ENCODE data around the gene GDNF. TPM values are rescaled to one million over a fixed set of nuclear protein-coding genes. Genes with fewer than 3 reads are reported as not detected.

Gene GDNF, protein sequence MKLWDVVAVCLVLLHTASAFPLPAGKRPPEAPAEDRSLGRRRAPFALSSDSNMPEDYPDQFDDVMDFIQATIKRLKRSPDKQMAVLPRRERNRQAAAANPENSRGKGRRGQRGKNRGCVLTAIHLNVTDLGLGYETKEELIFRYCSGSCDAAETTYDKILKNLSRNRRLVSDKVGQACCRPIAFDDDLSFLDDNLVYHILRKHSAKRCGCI
- total RNA-seq (0.51 and 0.83 TPM in 2 replicates), polyA plus RNA-seq (0.32 and 2.2 TPM in 2 replicates), polyA minus RNA-seq (ENCODE audit: low replicate concordance) (0.39 and 1.1 TPM in 2 replicates)
- polyA plus RNA-seq (2012) = 0.47 and 2.3 TPM in 2 replicates

DNA sequence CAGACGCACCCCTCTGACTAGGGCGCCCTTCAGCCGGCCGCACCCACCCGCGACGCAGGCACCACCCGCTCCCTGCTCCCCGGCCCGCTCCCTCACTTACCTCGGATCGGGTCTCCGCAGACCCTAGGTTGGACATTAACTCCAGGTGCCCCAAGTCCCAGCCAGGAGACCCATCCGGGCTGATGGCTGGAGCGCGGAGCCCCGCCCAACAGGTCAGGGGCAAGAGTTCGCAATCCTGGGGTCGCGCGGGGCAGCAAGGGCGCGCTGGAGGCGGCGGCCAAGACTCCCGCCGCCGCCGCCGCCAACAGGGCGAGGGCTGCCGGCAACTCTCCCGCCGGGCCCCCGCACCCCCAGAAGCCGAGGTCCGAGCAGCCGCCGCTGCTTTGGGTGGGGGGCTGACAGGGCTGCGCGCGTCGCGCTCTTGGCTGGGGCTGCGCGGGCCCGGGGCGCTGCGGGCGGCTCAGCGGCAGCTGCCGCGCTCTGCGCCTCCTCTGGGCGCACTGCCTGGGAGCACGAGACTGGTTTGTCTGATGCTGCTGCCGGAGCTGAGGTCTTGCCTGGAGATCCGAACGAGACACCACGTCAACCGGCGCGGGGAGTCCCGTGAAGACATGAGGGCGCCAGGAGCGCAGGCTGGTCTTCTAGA lies at the start of gene GDNF:
GDNF (minus strand) TSS at position 635 of the 646 bp plus-strand sequence. CDS start 5,245 bp downstream, outside the sequence.
- H3K79me2 ChIP-seq (ENCODE audit: control insufficient read depth, insufficient read depth, low read length) = peaks cover 16% of the 10 kb centered on the region
- H3K9me3 ChIP-seq (ENCODE audit: control insufficient read depth, insufficient read depth, low read depth, low read length) = no peaks in the 10 kb centered on the region
- H2AFZ ChIP-seq (ENCODE audit: low read length) = peak within 1 kb of the TSS; percentile 50
- DNase-seq (ENCODE audit: low read depth in 2 of 2) = peak; percentile 61 to 71
- no peaks in the 10 kb centered on the region for H3K36me3 ChIP-seq (ENCODE audit: control insufficient read depth, insufficient read depth, low read length)
- H3K4me2 ChIP-seq (ENCODE audit: extremely low read depth, insufficient read depth, low read length) = peak within 1 kb of the TSS; percentile 92
- peak within 1 kb of the TSS; percentile 65 for H3K27ac ChIP-seq (ENCODE audit: insufficient read depth, low read length)
- H3K27me3 ChIP-seq (ENCODE audit: control insufficient read depth, insufficient read depth, low read length) = no peaks in the 10 kb centered on the region
- no peaks in the 10 kb centered on the region for H4K20me1 ChIP-seq (ENCODE audit: control insufficient read depth, extremely low read depth, insufficient read depth, low read length)
- peak within 1 kb of the TSS; percentile 49 for H3K9ac ChIP-seq (ENCODE audit: insufficient read depth, low read length)
- peak within 1 kb of the TSS; percentile 39 to 70 (median 42) for H3K4me3 ChIP-seq (replicated peaks in 1 of 4; ENCODE audit: control extremely low read depth in 1 of 4, insufficient read depth in 1 of 4, low read depth in 3 of 4, low read length in 4 of 4)
- peaks cover 3% of the 10 kb centered on the region for H3K4me1 ChIP-seq (ENCODE audit: control insufficient read depth, extremely low read depth, insufficient read depth, low read length)
- TF ChIP-seq, protein P1, sequence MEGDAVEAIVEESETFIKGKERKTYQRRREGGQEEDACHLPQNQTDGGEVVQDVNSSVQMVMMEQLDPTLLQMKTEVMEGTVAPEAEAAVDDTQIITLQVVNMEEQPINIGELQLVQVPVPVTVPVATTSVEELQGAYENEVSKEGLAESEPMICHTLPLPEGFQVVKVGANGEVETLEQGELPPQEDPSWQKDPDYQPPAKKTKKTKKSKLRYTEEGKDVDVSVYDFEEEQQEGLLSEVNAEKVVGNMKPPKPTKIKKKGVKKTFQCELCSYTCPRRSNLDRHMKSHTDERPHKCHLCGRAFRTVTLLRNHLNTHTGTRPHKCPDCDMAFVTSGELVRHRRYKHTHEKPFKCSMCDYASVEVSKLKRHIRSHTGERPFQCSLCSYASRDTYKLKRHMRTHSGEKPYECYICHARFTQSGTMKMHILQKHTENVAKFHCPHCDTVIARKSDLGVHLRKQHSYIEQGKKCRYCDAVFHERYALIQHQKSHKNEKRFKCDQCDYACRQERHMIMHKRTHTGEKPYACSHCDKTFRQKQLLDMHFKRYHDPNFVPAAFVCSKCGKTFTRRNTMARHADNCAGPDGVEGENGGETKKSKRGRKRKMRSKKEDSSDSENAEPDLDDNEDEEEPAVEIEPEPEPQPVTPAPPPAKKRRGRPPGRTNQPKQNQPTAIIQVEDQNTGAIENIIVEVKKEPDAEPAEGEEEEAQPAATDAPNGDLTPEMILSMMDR (conservative IDR thresholded peaks at IDR 0.05 in 1 of 2, IDR thresholded peaks at IDR 0.05 in 1 of 2; ENCODE audit: low read depth in 1 of 2, low read length in 2 of 2) = no peak

DNA sequence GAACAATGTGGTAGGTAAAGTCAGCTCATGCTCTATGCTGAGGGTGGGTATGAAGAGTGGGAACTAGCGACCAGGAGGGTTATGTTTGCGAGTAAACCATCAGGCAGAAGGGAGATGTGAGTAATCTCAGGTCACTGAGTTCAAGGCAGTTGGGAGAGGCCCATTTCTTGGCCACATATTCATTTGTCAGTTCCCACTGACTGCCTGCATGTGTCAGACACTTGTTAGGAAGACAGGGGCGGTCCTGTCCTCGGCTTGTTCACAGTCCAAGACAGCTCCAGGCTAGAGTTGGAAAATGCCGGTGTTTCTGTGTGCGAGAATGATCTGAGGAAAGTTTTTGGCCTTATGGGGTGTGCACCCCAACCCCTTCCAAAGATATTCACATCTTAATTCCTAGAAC lies 48.6 kb upstream of the GDNF start:
- Histone ChIP-seq H4K20me1 (ENCODE audit: control insufficient read depth, extremely low read depth, insufficient read depth, low read length) (no peaks in the 10 kb centered on the region), H3K27me3 (ENCODE audit: control insufficient read depth, insufficient read depth, low read length) (no peaks in the 10 kb centered on the region), H3K9ac (ENCODE audit: insufficient read depth, low read length) (no peak overlapping the region), H2AFZ (ENCODE audit: low read length) (no peak overlapping the region), H3K27ac (ENCODE audit: insufficient read depth, low read length) (no peak overlapping the region), H3K9me3 (ENCODE audit: control insufficient read depth, insufficient read depth, low read depth, low read length) (no peaks in the 10 kb centered on the region), H3K4me3 (replicated peaks in 1 of 4; ENCODE audit: control extremely low read depth in 1 of 4, insufficient read depth in 1 of 4, low read depth in 3 of 4, low read length in 4 of 4) (no peak overlapping the region), H3K4me2 (ENCODE audit: extremely low read depth, insufficient read depth, low read length) (no peak overlapping the region), H3K4me1 (ENCODE audit: control insufficient read depth, extremely low read depth, insufficient read depth, low read length) (peaks cover 3% of the 10 kb centered on the region), H3K79me2 (ENCODE audit: control insufficient read depth, insufficient read depth, low read length) (no peaks in the 10 kb centered on the region), H3K36me3 (ENCODE audit: control insufficient read depth, insufficient read depth, low read length) (no peaks in the 10 kb centered on the region)
- DNase-seq (ENCODE audit: low read depth in 2 of 2) = peak in 1 of 2 donors; percentile 70
- TF ChIP-seq, protein P1 (conservative IDR thresholded peaks at IDR 0.05 in 1 of 2, IDR thresholded peaks at IDR 0.05 in 1 of 2; ENCODE audit: low read depth in 1 of 2, low read length in 2 of 2) = no peak
- no peak for TF ChIP-seq EZH2 (IDR thresholded peaks at IDR 0.05; ENCODE audit: low read length, missing control alignments)

- DNase-seq (ENCODE audit: low read depth in 2 of 2) = peak in 1 of 2 donors; percentile 26
Measured at GRCh38 chr5:37886242-37886905, 46.5 kb upstream of the GDNF start.

More at GRCh38 chr5:37886242-37886905, 46.5 kb upstream of the GDNF start:
- H3K27ac ChIP-seq (ENCODE audit: insufficient read depth, low read length) = no peak overlapping the region
- H2AFZ ChIP-seq (ENCODE audit: low read length) = no peak overlapping the region
- no peak overlapping the region for H3K9ac ChIP-seq (ENCODE audit: insufficient read depth, low read length)
- no peaks in the 10 kb centered on the region for H3K27me3 ChIP-seq (ENCODE audit: control insufficient read depth, insufficient read depth, low read length)
- H3K79me2 ChIP-seq (ENCODE audit: control insufficient read depth, insufficient read depth, low read length) = no peaks in the 10 kb centered on the region
- no peaks in the 10 kb centered on the region for H4K20me1 ChIP-seq (ENCODE audit: control insufficient read depth, extremely low read depth, insufficient read depth, low read length)
- no peak for TF ChIP-seq EZH2 (IDR thresholded peaks at IDR 0.05; ENCODE audit: low read length, missing control alignments)
- TF ChIP-seq, protein P1 (conservative IDR thresholded peaks at IDR 0.05 in 1 of 2, IDR thresholded peaks at IDR 0.05 in 1 of 2; ENCODE audit: low read depth in 1 of 2, low read length in 2 of 2) = no peak
- H3K4me2 ChIP-seq (ENCODE audit: extremely low read depth, insufficient read depth, low read length) = no peak overlapping the region
- no peak overlapping the region for H3K4me3 ChIP-seq (replicated peaks in 1 of 4; ENCODE audit: control extremely low read depth in 1 of 4, insufficient read depth in 1 of 4, low read depth in 3 of 4, low read length in 4 of 4)
- H3K36me3 ChIP-seq (ENCODE audit: control insufficient read depth, insufficient read depth, low read length) = no peaks in the 10 kb centered on the region
- peaks cover 6% of the 10 kb centered on the region for H3K4me1 ChIP-seq (ENCODE audit: control insufficient read depth, extremely low read depth, insufficient read depth, low read length)
- no peaks in the 10 kb centered on the region for H3K9me3 ChIP-seq (ENCODE audit: control insufficient read depth, insufficient read depth, low read depth, low read length)

All from fibroblast of lung (primary cell).